Measurements from ENCODE around the gene LMNB1.

GRCh38 chr5:126871441-126871840, 94.5 kb downstream of the LMNB1 start:
- TF ChIP-seq CTCF (conservative IDR thresholded peaks at IDR 0.05; ENCODE audit: low read depth, low read length) (no peak), EZH2 (IDR thresholded peaks at IDR 0.05; ENCODE audit: low read length, unreplicated experiment) (no peak)
